Fibroblast of skin of abdomen (primary cell): ENCODE measurements around the gene SYCP2.
"Not testable (repeated sequence)": the region's sequence is repeated elsewhere in the genome, so short reads cannot be mapped to it uniquely, and the experiment has no call there.

Source experiments
- DNase-seq: peaks from one replicate; pipeline ENCODE4 v3.0.0-alpha.2; 2013

SYCP2 gene

DNA sequence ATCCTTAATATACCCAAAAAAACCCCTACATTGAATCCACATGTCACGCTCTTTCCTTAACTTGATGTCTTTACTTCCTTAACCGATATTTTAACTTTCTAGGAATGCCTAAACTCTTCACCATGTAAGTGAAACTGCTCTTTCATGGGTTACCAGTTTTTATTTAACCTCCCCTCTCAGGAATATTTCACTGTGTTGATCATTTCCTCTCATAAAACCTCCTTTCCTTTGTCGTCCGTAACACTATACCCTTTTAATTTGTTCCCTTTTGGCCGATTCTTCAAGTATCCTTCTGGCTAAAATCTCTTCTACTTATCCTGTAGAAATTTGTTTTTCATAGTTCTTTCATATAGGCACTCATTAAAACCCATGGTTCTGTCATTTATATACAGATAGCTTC, 24.6 kb downstream of the SYCP2 start:
- DNase-seq: no peak

DNA sequence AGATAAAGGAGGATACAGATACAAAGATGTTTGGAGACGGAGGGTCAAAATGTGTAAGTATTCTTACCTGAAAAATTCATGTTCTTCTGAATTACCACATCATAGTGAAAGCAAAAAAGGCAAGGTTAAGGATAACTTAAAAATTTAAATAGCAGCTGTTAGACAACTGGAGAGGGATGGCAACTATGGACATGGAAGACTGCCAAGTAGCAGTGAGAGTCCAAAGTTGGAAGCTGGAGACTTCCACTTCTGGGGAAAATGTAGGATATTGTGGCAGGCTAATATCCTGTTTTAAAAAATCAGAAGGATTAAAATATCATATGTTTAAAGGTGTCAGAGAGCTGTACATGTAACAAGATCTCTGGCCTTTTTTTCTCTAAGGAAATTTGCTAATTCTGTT, 29.8 kb downstream of the SYCP2 start:
- DNase-seq: no peak

DNA sequence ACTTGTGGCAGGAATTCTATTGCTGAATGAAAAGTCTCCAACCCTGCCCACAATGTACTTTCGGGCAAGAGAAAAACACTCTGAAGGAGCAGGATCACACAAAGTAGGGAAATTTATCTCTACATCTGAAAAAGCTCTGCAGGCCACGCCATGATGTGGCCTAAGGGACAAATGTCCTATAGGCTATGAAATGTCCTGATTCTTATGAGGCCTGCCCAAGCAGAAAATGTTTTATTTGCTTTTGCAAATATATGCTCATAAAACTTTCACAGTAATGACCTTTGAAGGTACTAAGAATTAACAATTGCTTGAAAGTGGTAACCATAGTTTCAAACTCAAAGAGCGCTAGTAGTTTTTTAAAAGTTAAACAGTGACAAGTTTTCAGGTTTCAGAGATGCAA, 31.0 kb downstream of the SYCP2 start:
- DNase-seq: no peak

DNA sequence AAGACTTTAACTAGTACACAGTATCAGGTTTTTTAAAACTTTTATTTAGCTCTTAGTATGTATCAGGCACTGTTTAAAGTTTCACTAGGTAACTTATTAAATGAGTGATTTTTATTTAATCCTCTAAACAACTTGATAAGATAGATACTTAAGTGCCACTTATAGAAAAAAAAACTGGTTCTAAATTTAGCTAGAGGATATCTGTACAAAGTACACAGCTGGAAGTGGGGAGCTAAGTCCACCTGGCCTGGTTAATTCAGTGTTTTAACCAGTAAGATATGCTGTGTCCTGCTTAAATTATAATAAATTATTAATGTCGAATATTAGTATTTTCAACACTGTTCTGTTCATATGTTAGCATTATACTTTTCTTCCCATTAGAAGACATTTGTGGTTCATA, 37.5 kb downstream of the SYCP2 start:
- no peak for DNase-seq

DNA sequence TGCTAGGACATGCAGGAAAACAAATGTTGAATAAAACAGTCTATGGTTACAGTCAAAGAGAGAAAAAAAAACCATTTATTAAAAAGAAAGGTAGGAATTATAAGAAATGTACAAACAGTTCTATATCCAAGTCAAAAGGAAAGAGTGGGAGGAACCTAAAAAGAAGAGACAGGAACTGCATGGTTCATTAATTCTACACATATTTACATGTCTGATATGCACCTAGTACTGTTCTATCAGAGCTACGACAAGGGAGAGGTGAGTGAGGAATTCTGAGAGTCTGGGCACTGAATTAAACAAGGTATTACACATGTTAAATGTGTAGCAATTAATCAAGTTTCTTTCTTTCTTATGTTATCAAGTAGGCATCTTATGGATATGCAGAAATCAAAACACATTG, 41.9 kb downstream of the SYCP2 start:
- no peak for DNase-seq

DNA sequence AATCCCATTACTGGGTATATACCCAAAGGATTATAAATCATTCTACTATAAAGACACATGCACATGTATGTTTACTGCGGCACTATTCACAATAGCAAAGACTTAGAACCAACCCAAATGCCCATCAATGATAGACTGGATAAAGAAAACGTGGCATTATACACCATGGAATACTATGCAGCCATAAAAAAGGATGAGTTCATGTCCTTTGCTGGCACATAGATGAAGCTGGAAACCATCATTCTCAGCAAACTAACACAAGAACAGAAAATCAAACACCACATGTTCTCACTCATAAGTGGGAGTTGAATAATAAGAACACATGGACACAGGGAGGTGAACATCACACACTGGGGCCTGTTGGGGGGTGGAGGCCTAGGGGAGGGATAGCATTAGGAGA, 43.4 kb downstream of the SYCP2 start:
- DNase-seq: not testable (repeated sequence)

DNA sequence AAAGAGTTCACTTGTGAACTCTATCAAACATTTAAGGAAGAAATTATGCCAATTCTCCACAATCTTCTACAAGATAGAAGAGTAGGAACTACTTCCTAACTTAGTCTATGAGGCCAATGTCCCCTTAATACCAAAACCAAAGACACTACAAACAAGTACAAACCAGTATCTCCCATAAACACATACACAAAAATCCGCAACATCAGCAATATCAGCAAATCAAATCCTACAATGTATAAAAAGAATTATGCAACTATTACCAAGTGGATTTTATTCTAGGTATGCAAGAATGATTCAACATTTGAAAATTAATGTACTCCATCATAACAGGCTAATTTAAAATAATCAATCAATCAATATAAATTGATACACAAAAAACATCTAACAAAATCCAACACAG, 45.4 kb downstream of the SYCP2 start:
- no peak for DNase-seq

DNA sequence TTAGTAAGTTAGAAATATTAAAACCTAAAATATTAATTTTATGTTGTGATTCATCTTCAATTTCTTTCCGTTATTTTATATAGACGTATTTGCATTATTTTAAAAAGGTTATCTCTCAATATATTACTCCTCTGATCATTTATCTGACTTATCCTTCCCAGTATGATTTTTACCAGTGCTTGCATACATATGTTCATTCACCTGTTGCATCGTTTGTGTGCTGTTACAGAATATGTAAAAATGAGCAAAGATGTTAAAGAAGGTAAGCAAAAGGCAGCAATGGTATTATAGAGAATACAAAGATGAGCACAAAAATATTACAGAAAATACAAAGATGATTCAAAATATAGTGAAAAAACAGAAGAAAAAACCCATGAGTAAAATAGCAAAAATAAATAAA, 48.9 kb downstream of the SYCP2 start:
- DNase-seq: no peak

DNA sequence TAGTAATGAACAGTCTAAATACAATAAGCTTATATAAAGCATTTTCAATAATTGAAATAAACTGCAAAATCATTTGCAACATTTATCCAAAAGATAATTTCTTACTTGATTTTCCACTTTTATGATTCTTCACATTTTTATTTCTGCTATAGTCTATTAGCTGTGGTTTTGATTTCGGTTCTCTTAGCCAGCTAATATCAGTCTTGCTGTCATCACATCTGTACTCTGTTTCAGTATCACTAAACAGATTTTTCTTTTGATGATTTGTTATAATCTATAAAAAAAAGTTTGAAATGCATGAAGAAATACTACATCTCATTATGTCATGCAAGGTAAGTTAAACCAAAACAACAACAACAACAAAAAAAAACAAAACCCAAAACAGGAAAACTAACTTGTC, 53.2 kb downstream of the SYCP2 start:
- no peak for DNase-seq

DNA sequence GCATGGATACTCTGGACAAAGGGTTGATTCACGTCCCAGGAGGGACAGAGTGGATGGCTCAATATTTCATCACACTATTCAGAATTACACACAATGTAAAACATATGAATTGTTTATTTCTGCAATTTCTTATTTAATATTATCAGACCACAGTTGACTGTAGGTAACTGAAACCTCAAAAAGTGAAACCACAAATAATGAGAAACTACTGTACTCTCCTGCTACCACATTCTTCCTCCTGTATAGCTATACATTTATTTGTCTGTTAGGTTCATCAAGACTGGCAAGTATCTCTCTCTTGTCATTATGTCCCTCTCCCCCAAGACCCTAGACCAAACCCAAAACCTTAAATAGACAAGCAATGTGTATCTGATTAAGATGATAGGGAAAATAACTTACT, 60.0 kb downstream of the SYCP2 start:
- no peak for DNase-seq

DNA sequence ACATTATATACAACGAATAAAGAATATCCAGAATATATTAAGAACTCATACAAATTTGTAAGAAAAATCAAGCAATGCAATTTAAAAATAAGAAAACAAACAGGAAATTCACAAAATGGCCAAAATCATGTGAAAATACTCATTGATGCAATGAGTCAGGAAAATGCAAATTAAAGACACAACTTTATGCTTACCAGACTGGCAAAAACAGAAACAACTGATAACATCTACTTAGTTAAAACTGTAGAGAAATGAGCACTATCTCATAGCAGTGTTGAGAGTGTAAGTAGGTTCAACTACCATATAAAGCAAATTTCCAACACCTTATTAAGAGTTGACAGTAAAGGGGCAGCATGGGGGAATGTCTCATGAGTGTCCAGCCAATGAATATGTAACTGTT, 62.3 kb downstream of the SYCP2 start:
- no peak for DNase-seq

DNA sequence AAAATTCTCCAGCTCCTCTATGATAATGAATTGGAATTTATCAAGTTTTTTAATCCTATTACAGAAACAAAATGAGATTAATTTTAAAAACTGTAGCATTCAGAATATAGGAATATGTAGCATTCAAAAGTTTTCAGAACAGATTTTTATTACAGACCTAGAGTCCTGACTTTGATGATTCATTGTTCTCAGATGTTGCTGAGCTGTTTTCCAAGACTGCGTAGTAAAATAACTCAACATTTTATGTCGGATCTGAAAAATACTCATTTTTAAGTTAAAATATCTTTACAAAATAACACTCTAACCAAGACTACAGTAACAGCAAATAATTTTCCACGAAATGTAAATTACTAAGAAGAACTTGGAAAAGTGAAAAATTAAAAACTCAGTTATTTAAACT, 67.1 kb downstream of the SYCP2 start:
- DNase-seq: no peak

DNA sequence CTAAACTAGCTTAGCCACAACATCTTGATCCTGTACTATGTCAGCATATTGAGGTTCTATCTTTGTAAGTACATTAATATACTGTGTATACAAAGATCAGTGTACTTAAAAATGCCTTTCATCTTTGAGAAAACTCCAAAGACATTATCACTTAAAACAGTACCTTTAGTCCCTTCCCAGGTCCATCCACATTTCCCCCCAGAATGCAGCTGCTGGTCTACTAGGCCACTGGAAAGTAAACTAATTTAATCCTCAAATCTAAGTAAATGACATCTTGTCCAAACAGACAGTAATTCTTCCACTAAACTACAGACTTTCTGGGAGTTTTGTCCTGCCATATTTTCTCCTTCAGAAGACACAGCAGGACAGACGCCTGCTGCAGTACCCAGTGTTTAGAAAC, 68.7 kb downstream of the SYCP2 start:
- DNase-seq: no peak

DNA sequence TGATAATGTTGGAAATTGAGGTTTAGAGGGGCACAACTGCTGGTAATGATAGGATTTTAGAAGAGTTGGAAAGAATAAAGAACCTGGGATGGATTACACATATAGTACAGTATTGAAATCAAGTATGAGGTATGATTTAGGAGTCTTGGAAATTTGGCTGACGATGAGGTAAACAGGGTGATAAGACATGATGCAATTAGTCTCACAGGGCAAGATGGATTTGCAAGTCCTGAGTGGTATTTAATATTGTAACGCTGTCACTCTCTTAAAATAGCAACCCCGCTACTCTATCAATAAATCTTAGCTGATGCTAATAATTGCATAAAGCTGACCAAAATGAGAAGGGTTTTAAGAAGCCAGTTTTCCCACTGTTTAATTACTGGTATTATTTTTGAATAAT, 70.4 kb downstream of the SYCP2 start:
- no peak for DNase-seq

DNA sequence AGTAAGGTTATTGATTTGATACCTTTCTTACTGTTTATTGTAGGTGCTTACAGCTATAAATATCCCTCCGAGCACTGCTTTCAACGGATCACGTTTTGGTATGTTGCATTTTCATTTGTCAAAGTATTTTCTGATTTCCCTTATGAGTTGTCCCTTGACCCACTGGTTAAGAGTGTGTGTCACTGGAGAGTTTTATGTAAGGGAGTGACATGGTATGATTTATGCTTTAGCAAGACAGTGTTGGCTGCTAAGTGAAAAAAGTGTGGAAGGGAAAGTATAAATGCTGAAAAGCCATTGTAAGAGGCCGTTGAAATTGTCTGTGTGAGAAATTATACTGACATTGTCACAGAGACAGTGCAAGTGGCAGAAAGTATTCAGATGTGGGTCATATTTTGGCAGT, 72.0 kb downstream of the SYCP2 start:
- no peak for DNase-seq

DNA sequence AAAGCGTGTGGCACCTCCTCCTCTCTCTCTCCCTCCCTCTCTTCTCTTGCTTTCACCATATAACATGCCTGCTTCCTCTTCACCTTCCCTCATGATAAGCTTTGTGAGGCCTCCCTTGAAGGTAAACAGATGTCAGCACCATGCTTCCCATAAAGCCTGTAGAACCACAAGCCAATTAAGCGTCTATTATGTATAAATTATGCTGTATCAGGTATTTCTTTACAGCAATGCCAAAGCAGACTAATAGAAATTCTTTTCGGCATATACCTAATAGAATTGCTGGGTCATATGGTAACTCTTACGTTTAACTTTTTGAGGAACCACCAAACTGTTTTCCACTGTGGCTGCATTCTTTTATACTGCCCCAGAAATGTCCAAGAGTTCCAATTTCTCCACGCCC, 75.0 kb downstream of the SYCP2 start:
- DNase-seq: no peak

DNA sequence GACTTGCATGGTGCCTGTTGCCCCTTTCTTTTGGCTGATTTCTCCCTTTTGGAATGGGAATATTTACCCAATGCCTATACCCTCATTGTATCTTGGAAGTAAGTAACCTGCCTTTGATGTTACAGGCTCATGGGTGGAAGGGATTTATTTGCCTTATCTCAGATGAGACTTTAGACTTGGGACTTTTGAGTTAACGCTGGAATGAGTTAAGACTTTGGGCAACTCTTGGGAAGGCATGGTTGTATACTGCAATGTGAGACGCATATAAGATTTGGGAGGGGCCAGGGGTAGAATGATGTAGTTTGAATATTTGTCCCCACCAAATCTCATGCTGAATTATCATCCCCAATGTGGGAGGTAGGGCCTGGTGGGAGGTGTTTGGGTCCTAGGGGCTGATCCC, 75.5 kb downstream of the SYCP2 start:
- DNase-seq: no peak

DNA sequence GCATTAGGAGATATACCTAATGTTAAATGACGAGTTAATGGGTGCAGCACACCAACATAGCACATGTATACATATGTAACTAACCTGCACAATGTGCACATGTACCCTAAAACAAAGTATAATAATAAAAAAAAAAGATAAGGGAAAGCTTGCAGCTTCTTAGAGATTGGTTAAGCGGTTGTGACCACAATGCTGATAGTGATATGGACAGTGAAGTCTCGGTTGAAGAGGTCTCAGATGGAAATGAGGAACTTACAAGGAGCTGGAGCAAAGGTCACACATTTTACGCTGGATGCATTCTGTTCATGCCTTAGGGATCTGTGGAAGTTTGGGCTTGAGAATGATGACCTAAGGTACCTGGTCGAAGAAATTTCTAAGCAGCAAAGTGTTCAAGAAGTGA, 76.5 kb downstream of the SYCP2 start:
- not testable (repeated sequence) for DNase-seq

DNA sequence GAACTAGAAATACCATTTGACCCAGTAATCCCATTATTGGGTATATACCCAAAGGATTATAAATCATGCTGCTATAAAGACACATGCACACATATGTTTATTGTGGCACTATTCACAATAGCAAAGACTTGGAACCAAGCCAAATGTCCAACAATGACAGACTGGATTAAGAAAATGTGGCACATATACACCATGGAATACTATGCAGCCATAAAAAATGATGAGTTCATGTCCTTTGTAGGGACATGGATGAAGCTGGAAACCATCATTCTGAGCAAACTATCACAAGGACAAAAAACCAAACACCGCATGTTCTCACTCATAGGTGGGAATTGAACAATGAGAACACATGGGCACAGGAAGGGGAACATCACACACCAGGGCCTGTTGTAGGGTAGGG, 76.9 kb downstream of the SYCP2 start:
- DNase-seq: not testable (repeated sequence)

DNA sequence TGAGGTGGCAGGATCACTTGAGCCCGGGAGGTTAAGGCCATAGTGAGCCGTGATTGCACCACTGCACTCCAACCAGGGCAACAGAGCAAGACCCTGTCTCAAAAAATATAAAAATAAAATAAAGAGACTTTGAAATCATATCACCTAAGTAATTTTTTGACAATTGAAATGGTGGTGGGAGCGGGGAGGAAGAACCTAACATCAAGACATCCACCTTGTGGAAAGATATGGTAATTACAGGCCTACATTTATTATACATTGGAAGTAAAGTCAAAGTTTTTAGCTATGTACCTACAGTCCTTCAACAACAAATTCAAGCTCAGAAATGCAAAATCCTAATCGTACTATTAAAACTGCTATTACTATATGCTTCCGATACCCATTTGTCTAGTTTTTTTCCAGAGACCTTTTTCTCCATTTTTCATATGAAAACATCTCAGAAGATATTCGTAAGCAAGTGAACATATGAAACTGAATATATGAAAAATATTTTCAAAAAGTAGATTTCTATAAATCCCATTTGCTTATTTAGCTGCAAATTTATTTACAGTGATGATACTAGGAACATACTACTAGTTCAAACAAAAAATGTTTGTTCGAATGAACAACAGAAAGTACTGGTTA, 83.3 kb downstream of the SYCP2 start:
- peak; percentile 34 for DNase-seq

DNA sequence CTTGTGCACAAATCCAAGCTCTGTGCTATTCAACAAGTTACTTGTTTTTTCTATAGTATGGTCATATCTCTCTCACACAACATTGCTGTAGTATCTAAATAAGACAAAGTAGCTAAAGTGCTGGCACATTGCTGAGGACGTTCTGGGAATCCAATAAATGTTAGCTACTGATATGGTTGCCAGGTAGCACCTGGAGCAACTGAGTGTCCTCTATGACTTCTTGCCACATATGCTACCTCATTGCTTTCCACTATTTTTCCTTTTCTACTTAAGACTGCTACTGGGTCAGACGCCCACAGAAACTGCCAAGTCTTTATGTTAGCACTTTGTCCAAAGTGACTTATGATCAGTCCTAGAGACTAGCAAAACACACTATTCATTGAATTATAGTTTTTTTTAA, 85.3 kb downstream of the SYCP2 start:
- no peak for DNase-seq

DNA sequence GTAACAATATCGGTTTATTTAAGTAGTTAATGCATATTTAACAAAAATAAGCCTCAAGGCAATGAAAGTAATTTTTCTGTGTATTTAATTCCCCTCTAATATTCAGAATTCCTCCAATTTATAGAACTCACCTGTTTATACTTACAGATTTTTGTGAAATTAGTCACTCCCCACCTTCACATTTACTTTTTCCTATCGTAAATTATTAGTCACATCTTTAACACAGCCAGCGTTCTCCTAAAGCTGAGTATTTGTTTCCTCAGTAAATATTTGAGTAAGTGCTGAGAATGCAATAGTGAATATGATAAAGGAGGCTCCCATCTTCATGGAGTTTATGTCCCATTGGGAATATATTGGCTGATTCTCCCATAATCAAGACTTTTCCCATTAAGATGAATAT, 88.0 kb downstream of the SYCP2 start:
- DNase-seq: no peak

DNA sequence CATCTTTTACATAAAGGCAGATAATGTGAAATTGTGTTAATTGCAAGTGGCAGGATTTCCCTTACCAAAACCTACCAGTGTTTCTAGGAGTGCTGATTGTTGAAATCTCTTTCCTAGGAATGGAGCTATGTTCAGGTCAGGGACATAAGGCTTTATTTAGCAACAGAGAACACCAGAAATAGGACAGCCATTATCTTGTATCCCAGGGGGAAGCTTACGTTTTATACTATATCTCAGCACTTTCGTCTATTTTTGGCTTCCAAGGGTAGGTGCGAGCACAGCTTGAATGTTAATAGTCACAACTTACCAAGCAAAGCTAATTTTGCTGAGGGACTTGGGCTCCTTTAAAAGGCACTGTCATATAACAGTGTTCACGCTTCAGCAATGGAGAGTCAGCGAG, 94.0 kb downstream of the SYCP2 start:
- no peak for DNase-seq

DNA sequence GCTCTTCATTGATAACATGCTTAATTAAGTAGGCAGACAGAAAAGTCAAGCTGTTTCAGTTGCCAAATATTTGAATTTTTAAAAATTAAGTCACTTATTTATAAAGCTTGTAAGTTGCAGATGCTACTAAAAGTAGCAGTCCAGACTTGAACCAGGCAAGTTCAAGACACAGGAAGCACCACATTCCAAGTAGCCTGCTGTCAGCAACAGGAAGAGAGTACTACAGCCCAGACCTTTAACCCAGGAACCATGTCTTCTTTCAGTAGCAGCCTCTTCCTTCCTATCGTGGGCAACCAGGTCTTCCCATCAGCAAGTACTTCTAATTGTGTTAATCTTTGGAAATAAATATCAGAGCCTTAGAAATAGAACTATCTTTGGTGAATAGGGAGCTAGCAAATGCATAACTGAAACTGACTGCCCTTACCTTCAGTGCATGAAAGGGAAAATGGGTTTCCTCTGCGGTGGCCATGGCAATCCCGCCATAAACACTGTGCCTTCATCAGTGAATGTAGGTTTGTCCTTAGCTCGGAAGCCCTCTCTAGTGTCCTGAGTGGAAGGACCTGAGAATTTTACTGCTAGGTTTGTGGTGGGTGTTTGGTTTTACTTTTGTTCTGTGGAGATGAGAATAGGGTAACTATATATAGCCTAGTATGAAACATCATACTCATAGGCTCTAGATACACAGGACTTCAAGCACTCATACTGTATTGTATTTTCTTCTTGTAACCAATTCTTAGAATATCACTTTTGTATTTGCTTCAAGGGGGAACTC, 95.6 kb downstream of the SYCP2 start:
- no peak for DNase-seq

DNA sequence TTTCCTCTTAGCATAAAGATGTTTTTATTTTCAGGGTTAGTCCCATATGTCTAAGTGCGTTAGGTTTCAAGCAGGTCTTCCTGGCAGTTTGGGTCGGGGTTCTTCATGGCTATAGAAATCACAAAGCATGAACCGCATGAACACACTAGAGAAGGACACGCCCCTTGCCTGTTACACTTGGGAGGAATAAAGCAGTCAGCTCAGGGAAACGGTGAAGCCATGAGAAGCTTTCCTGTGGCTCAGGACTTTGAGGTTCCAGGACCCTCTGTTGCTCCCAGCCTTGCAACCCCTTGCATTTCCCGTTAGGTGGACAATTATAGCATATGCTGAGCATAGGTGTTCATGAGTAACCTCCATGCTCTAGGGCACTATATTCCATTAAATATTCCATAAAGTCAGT, 96.7 kb downstream of the SYCP2 start:
- no peak for DNase-seq
